GM12865 (cell line): Measurements from ENCODE around the gene RITA1.
"Not testable (repeated sequence)": the region's sequence is repeated elsewhere in the genome, so short reads cannot be mapped to it uniquely, and the experiment has no call there.

ENCODE experiments used
- DNase-seq: peaks from one replicate; pipeline ENCODE4 v3.0.0; 2010; ENCODE audit warnings: low read depth
- H3K4me3 ChIP-seq: 2 replicates; pipeline ENCODE4 v1.5.1; 2011; ENCODE audit warnings: mild to moderate bottlenecking, low read depth, low read length, control low read depth
- TF ChIP-seq, protein P1 (sequence below): IDR thresholded peaks from 2 replicates; pipeline ENCODE4 v1.5.1; 2011; ENCODE audit warnings: low read length, control low read depth, low read depth, inconsistent platforms; ENCODE audit not compliant: insufficient read depth; ENCODE audit errors: missing control alignments

RITA1 gene

DNA sequence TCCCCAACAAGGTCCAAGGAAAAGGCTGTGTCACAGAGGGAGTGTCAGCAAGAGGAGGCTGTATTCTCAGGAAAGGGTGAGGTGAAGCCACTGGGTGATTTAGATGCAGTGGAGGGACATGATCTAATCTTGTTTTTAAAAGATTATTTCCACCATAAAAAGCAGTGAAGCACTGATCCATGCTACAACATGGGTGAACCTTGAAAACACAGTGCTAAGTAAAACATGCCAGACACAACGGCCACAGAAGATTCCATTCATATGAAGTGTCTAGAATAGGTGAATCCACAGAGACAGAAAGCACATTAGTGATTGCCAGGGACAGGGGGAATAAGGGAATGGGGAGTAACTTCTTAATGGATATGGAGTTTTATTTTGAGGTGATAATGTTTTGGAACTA, 12.8 kb downstream of the RITA1 start:
- no peak for DNase-seq
- TF ChIP-seq, protein P1, sequence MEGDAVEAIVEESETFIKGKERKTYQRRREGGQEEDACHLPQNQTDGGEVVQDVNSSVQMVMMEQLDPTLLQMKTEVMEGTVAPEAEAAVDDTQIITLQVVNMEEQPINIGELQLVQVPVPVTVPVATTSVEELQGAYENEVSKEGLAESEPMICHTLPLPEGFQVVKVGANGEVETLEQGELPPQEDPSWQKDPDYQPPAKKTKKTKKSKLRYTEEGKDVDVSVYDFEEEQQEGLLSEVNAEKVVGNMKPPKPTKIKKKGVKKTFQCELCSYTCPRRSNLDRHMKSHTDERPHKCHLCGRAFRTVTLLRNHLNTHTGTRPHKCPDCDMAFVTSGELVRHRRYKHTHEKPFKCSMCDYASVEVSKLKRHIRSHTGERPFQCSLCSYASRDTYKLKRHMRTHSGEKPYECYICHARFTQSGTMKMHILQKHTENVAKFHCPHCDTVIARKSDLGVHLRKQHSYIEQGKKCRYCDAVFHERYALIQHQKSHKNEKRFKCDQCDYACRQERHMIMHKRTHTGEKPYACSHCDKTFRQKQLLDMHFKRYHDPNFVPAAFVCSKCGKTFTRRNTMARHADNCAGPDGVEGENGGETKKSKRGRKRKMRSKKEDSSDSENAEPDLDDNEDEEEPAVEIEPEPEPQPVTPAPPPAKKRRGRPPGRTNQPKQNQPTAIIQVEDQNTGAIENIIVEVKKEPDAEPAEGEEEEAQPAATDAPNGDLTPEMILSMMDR = no peak

DNA sequence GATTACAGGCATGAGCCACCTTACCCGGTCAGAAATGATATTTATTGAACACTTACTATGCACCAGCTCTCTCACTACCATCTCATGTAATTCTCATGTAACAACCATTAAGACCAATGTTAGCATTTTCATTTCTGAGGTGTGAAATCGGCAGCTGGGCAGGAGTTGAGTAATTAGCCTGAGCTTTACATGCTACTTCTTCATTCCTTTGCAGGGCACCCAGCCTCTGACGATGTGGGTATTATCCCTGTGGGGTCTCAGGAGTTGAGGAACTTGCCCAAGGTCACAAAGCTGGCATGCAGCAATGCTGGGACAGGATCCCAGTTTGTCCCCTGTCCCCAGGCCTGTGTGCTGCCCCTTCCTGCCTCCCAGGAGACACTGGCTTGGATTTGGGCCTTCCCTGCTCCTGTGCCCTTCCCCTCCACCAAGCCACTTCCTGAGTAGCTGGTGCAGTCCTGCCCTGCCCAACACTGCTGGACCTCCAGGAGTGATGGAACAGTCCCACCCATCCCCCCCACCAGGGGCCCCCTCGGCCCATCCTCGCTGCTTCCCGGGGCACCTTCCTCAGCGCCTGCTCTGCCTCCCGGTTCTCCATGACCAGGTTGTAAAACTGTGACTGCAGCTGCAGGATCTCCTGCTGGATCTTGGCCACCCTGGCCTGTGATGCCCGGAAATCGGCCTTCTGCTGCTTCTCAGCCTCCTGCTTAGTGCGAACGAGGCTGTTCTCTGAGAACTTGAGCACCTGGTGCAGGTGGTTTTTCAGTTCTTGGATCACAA, 14.7 kb downstream of the RITA1 start:
- H3K4me3 ChIP-seq = no peak overlapping the region
- TF ChIP-seq, protein P1 = no peak

More for the DNA sequence above, 12.8 kb downstream of the RITA1 start:
- H3K4me3 ChIP-seq = no peak overlapping the region

DNA sequence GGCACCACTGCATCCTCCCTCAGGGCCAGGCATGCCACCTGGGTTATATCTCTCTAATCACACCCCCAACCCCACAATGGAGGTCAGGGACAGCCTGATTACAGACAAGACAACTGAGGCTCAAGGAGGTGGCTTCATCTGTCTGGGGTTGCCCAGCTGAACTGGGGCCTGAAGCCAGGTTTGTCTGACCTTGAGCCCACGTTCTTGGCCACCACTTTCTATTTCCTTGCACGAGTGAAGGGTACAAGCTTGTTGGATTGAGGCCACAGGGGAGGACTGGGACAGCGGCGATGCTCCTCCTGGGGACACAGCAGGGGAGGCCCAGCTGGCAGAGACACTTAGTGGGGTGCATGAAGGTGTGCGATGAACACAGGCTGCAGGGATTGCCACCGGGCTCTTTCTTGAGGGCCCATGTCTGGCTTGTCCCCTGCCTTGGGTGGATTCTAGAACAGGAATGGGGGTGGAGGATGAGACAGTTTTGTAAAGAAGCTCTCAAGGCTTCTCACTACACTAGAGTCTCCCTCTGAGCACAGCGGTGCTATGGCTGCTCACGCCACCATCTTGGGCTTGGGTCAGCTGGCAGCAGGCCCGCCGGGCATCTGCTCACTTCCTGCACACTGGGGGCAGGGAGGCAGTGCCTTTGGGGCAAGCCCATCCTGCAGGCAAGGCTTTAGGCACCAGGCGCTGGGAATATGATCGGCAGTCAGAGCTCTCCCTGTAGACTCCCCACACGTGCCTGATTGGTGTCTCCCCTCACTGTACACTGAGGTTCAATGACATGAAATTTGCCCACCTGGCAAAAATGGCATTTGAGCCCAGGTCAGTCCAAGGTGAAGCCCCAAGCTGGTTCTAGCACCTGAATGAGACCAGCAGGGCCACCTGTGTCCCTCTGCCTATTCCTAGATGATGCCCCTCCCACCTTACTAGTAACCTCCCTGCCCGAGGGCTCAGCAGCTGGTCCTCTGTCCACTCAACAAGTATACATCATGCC, 16.0 kb downstream of the RITA1 start:
- TF ChIP-seq, protein P1 = no peak
- no peak for DNase-seq
- H3K4me3 ChIP-seq = no peak overlapping the region

More for the DNA sequence above, 14.7 kb downstream of the RITA1 start:
- no peak for DNase-seq

DNA sequence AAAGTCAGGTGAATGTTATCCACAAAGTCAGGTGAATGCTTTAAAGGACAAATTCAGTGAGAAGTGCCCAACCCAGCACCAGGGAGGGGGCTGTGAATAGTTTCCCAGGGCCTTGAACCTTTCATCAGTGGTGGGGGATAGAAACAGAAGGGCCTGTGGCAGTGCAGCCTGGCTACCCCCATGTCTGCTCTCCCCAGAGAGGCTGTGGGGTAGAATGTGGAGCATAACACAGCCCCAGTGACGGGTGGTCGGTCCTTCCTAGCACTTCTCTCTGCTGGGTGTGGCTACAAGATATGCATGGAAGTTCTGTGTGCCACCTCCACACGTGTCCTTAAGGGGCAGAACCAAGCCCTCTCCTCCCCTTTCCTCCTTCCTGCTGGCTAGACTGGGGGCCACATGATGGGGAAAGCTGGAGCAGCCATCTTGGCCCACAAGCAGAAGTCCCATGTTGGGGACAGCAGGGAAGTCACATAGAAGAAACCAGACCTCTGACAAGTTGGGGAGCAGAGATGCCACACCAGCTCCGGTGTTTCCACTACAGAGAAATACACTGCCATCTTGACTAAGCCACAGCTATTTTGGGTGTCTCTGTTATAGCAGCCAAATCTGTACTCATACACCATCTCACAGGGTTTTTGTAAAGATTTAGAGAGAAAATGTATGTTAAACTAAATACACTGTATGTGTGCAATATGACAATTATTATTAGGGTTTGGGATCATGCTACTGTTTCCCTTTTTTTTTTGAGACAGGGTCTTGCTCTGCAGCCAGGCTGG, 17.0 kb downstream of the RITA1 start:
- H3K4me3 ChIP-seq = no peak overlapping the region
- no peak for DNase-seq
- TF ChIP-seq, protein P1 = no peak

DNA sequence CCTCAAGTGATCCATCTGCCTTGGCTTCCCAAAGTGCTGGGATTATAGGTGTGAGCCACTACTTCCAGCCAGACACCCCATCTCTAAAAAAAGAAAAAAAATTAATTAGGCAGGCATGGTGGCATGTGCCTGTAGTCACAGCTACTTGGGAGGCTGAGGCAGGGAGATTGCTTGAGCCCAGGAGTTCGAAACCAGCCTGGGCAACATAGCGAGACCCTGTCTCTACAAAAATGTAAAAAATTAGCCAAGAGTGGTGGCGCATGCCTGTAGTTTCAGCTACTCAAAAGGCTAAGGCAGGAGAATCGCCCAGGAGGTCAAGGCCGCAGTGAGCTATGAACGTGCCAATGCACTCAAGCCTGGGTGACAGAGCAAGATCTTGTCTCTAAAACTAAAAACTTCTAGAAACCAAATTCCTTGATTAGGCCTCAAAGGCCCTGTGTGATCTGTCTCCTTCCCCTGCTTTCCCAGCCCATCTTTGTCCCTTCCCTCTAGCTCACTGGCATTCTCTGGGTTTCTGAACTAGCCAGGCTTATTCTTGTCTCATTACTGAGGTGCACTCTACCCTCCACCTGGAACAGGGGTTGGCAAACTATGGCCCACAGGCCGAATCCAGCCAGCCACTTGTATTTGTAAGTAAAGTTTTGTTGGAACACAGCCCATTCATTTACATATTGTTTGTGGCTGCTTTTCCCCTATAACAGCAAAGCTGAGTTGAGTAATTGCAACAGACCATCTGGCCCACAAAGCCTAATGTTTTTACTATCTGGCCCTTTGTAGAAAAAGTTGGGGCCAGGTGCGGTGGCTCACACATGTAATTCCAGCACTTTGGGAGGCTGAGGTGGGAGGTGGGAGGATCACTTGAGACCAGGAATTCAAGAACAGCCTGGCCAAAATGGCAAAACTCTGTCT, 18.6 kb downstream of the RITA1 start:
- peak; percentile 62 for DNase-seq
- TF ChIP-seq, protein P1 = no peak
- H3K4me3 ChIP-seq = no peak overlapping the region

DNA sequence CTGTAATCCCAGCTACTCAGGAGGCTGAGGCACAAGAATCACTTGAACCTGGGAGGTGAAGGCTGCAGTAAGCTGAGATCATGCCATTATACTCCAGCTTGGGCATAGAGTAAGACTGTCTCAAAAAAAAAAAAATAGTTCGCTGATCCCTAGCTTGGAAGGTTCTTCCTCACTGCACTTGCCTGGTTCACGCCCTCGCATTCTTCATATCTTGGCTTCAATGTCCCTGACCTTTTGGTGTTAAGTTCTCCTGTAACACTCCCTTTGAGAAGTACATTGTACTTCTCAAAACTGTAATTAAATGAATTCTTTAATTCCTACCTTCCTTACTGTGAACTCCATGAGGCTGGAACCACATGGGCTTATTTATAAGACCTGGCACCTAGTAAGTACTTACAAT, 19.3 kb downstream of the RITA1 start:
- TF ChIP-seq, protein P1 = no peak
- DNase-seq = no peak
- no peak overlapping the region for H3K4me3 ChIP-seq

DNA sequence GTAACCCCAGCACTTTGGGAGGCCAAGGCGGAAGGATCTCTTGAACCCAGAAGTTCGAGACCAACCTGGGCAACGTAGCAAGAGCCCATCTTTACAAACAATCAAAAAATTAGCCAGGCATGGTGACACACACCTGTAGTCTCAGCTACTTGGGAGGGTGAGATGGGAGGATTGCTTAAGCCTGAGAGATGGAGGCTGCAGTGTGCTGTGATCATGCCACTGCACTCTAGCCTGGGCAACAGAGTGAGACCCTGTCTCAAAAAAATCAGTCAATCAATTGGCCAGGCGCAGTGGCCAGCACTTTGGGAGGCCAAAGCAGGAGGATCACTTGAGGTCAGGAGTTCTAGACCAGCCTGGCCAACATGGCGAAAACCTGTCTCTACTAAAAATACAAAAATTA, 21.3 kb downstream of the RITA1 start:
- DNase-seq, H3K4me3 ChIP-seq: not testable (repeated sequence)
